Thymus (tissue), 11 donors: ENCODE results near the gene PER3. TPM values are rescaled to one million over a fixed set of nuclear protein-coding genes. Genes with fewer than 3 reads are reported as not detected.
A peak's percentile ranks its signal among the peaks of the same experiment; 100 is the strongest.

Experiments
- DNase-seq, 9 donors: peaks; one replicate each; pipeline ENCODE4 v3.0.0-alpha.2; 2013; ENCODE audit warnings: low spot score in 9 of 9, low read depth in 6 of 9, missing footprints in 1 of 9
- H3K27ac ChIP-seq, 2 donors: one replicate each; pipeline ENCODE4 v1.5.1; 2013; ENCODE audit warnings: control low read depth in 1 of 2, low read depth in 1 of 2, low read length in 1 of 2, mild to moderate bottlenecking in 1 of 2, moderate library complexity in 1 of 2
- H3K27me3 ChIP-seq, 2 donors: one replicate each; pipeline ENCODE4 v1.5.1; 2013; ENCODE audit warnings: low read length in 1 of 2; ENCODE audit not compliant: control insufficient read depth in 2 of 2, insufficient read depth in 1 of 2
- H3K36me3 ChIP-seq, 2 donors: one replicate each; pipeline ENCODE4 v1.5.1; 2013; ENCODE audit warnings: low read length in 1 of 2, mild to moderate bottlenecking in 1 of 2, moderate library complexity in 1 of 2; ENCODE audit not compliant: control insufficient read depth in 2 of 2, insufficient read depth in 2 of 2
- H3K4me1 ChIP-seq, 2 donors: one replicate each; pipeline ENCODE4 v1.5.1; 2013; ENCODE audit warnings: low read length in 2 of 2; ENCODE audit not compliant: control insufficient read depth in 2 of 2, insufficient read depth in 2 of 2
- H3K4me3 ChIP-seq, 2 donors: one replicate each; pipeline ENCODE4 v1.5.1; 2013; ENCODE audit warnings: low read length in 2 of 2, control low read depth in 1 of 2, mild to moderate bottlenecking in 1 of 2
- H3K9me3 ChIP-seq, 2 donors: one replicate each; pipeline ENCODE4 v1.5.1; 2013; ENCODE audit warnings: low read length in 1 of 2, mild to moderate bottlenecking in 1 of 2; ENCODE audit not compliant: control insufficient read depth in 2 of 2, insufficient read depth in 1 of 2
- WGBS: extraction: QIAGEN DNeasy Blood & Tissue Kit; methylation state at CpG from one replicate; pipeline ENCODE4 v1.1.7; 2013; 5-methylcytosine and 5-hydroxymethylcytosine counted together
- polyA plus RNA-seq: library from polyadenylated mRNA; stranded (reverse); fragments of 200-250 nt; gene quantifications from one replicate; pipeline ENCODE4 v1.2.3, GENCODE V29; 2013
- total RNA-seq: library from RNA; stranded (reverse); fragments of 120-200 nt; gene quantifications from one replicate; pipeline ENCODE4 v1.2.4, GENCODE V29; 2013
- donor health status: healthy.

Gene PER3
- total and polyA plus RNA-seq, 2 donors, result 1.5 to 4.4 TPM

DNA sequence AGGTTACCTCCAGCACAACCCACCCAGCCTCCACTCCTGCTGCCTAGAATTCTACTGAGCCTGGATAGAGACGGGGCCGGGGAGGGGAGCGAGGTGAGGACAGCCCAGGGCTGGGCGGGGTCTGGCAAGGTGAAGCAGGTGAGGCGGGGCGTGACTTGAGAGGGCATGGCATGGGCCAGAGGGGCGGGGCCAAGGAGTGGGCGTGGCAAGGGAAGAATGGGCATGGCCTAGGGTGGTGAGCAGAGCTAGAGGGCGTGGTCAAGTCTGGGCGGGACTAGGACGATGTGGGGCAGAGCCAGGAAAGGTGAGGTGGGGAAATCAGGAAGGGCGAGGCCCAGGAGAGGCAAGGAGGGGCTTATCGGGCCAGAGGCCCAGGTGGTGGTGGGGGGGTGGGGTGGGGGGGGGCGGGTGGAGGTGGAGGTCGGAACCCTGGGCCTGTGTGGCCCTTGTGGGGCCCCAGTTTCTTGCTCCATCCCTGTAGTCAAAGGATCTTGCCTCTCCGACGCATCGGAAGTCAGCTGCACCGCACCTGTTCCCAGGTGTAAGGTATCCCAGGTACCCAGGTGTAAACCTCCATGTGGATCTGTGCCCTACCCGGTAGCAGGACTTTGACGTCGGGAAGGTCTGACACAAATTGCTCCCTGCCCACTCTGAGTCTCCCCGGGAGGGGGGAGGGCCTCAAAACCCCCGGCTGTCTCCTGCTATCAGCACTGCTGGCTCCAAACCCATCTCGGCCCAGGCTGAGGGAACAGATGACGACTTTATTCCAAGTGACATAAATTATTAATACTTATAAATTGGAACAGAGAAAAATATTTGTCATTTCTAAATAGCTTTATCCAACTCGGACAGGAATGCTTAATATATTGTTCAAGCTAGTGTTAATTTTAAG is 101.7 kb downstream of the PER3 start:
- no peaks in the 10 kb centered on the region for H3K4me1 ChIP-seq
- WGBS, result 41% methylated on average over 25 of the region's 27 CpGs
- H3K36me3 ChIP-seq, result no peaks in the 10 kb centered on the region
- no peak overlapping the region for H3K27ac ChIP-seq
- H3K27me3 ChIP-seq, result peaks cover 0 to 8% of the 10 kb centered on the region in 2 donors
- DNase-seq, result peak in 1 of 9 donors; percentile 8
- H3K9me3 ChIP-seq, result no peaks in the 10 kb centered on the region
- H3K4me3 ChIP-seq, result no peak overlapping the region

DNA sequence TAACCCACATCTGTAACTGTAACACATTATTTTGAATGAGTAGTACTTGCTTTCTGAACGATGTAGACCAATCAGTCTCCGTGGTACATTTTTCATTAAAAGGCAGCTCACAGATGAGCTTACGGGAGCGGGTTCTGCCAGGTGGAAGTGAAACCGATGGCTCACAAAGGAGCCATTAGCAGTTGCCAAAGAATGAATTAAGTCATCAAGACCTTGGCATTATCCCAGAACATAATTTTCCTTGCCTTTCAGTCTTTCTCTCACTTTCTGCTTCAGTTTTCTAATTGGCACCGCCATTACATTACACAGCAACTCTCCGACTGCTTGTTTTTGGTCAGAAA is 102.3 kb downstream of the PER3 start:
- Histone ChIP-seq H3K4me3 (no peak overlapping the region), H3K27me3 (peaks cover 0 to 8% of the 10 kb centered on the region in 2 donors)
- WGBS, result 86% methylated on average over 7 of the region's 7 CpGs

DNA sequence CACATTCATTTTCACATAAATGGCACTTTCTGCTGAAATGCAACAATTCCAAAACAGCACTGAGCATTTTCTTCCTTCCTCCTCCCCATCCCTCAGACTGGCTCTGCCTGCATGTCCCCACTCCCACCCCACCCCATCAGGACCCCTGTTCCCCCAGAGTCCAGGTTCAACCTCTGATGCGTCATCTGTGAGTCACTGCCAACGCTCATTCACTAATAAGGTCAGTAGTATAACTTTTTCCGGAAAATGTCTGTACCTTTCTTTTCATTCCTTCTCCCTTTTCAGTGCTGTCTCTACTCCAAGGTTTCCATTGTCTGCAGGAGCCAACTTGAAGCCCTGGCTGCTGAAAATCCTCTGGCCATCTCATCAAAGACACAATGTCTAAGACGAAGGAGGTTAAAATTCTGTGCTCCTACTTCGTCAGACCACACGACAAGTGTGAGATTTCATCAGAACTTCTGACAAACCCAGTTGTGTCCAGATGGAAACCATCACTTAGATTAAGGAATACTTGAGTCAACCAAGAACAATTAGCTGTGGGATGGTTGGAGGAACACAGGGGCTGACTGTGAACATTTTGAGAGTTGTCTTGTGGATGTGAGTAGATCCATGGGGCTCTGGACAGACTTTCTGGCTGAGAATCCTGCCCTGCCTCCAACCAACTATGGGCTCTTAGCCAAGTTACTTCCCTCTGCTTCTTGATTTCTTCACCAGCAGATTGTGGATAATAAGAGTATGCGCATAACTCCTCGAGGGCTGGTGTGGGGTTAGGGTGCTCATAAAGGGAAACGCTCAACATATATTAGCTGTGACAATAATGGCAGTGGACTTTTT is 104.4 kb downstream of the PER3 start:
- WGBS, result 92% methylated on average over 9 of the region's 9 CpGs
- Histone ChIP-seq H3K27ac (no peak overlapping the region), H3K9me3 (no peaks in the 10 kb centered on the region), H3K27me3 (peaks cover 0 to 8% of the 10 kb centered on the region in 2 donors), H3K36me3 (no peaks in the 10 kb centered on the region), H3K4me3 (no peak overlapping the region), H3K4me1 (no peaks in the 10 kb centered on the region)
- no peak for DNase-seq

More for the DNA sequence above, 102.3 kb downstream of the PER3 start:
- no peaks in the 10 kb centered on the region for H3K36me3 ChIP-seq
- H3K27ac ChIP-seq, result no peak overlapping the region
- no peaks in the 10 kb centered on the region for H3K4me1 ChIP-seq
- no peaks in the 10 kb centered on the region for H3K9me3 ChIP-seq
- no peak for DNase-seq

DNA sequence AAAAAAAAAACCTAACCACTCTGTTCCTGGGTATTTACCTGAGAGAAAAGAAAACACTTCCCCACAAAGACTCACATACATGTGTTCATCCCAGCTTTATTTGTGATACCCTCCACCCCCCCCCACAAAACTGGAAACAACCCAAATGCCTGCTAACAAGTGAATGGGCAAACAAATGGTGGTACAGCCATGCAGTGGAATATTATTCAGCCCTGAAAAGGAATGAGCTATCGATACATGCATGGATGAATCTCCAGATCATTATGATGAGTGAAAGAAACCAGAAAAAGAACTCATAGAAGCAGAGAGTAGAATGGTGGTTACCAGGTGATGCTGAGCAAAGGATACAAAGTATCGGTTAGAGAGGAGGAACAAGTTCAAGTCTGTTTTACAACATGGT is 106.8 kb downstream of the PER3 start:
- Histone ChIP-seq H3K4me3 (no peak overlapping the region), H3K9me3 (no peaks in the 10 kb centered on the region), H3K4me1 (no peaks in the 10 kb centered on the region), H3K36me3 (no peaks in the 10 kb centered on the region), H3K27ac (no peak overlapping the region), H3K27me3 (peaks cover 0 to 3% of the 10 kb centered on the region in 2 donors)
- DNase-seq, result no peak
- WGBS, result 99% methylated on average over 2 of the region's 2 CpGs

DNA sequence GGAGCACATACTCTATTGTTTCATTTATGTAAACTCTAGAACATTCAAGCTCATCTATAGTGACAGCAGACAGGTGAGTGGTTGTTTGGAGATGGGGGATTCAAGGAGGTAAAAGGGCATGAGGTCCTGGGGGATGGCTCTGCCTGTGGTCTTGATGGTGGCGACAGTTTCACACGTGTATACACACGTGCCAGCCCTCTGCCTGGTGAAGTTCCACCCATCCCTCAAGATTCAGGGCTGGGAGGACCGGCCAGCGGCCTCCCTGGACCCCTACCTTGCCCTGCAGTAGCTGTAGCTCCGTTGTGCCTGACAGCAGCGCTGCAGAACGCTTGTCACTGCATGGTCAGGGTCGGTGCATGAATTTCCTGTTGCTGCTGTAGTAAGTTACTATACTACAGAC is 107.7 kb downstream of the PER3 start:
- no peaks in the 10 kb centered on the region for H3K27me3 ChIP-seq
- WGBS, result 56% methylated on average over 9 of the region's 9 CpGs
- no peaks in the 10 kb centered on the region for H3K9me3 ChIP-seq
- H3K27ac ChIP-seq, result no peak overlapping the region
- no peaks in the 10 kb centered on the region for H3K36me3 ChIP-seq
- no peaks in the 10 kb centered on the region for H3K4me1 ChIP-seq
- no peak for DNase-seq
- no peak overlapping the region for H3K4me3 ChIP-seq

DNA sequence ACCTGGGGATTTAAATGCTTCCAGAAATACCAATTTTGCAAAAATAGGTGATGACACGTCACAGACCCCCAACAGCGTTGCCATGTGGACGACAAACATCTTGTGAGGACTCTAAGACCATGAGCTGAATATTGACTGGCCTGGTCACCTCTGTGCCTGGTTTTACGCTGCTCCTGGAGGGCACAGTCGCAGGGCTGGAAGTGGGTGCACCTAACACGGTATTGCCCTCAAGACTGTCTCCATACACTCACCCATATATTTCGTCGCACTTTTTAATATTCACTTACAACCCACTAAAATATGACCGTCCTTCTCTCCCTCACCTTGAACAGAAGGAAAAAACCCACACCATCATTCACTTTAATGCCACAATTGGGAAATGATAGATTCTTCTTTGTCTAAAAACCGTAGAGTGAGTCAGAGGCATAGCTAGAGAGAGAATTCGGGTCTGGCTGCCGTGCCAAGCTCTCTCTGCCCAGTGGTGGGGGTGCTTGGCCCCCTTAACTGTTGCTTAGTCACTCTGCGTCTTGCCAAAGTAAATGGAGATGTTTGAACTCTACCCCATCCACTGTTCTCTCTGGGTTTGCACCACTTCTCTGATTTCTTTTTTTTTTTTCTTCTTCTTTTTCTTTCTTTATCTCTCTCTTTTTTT is 109.6 kb downstream of the PER3 start:
- no peak overlapping the region for H3K27ac ChIP-seq
- DNase-seq, result no peak
- no peaks in the 10 kb centered on the region for H3K27me3 ChIP-seq
- WGBS, result 91% methylated on average over 13 of the region's 13 CpGs
- no peaks in the 10 kb centered on the region for H3K36me3 ChIP-seq
- H3K4me3 ChIP-seq, result no peak overlapping the region
- no peaks in the 10 kb centered on the region for H3K9me3 ChIP-seq
- no peaks in the 10 kb centered on the region for H3K4me1 ChIP-seq

Other genes starting within 250 kb of the PER3 start
- gene VAMP3, start 13.0 kb upstream of the PER3 start, total RNA-seq, result 31.5 TPM
- gene VAMP3, start 13.0 kb upstream of the PER3 start, polyA plus RNA-seq, result 55.6 TPM
- 1.1 TPM for gene UTS2, start 68.8 kb downstream of the PER3 start, total RNA-seq
- gene UTS2, start 68.8 kb downstream of the PER3 start, polyA plus RNA-seq, result 6.6 TPM
- 9.0 TPM for gene TNFRSF9, start 156.5 kb downstream of the PER3 start, total RNA-seq
- 12.0 TPM for gene TNFRSF9, start 156.5 kb downstream of the PER3 start, polyA plus RNA-seq
- gene PARK7, start 177.4 kb downstream of the PER3 start, total RNA-seq, result 259 TPM
- 326 TPM for gene PARK7, start 177.4 kb downstream of the PER3 start, polyA plus RNA-seq
- 3.5 TPM for gene ERRFI1, start 242.0 kb downstream of the PER3 start, total RNA-seq
- 75.0 TPM for gene ERRFI1, start 242.0 kb downstream of the PER3 start, polyA plus RNA-seq